Limb (tissue), 2 donors: ENCODE results near the gene MSI2.

Experiments used
- DNase-seq, 2 donors: peaks; one replicate each; pipeline ENCODE4 v3.0.0-alpha.2; 2016; ENCODE audit errors: extremely low spot score in 2 of 2

Gene MSI2

GRCh38 chr17:57408071-57408811, 151.9 kb downstream of the MSI2 start:
- no peak for DNase-seq

- DNase-seq, result no peak
Measured at GRCh38 chr17:57410169-57410568, 153.8 kb downstream of the MSI2 start.

DNA sequence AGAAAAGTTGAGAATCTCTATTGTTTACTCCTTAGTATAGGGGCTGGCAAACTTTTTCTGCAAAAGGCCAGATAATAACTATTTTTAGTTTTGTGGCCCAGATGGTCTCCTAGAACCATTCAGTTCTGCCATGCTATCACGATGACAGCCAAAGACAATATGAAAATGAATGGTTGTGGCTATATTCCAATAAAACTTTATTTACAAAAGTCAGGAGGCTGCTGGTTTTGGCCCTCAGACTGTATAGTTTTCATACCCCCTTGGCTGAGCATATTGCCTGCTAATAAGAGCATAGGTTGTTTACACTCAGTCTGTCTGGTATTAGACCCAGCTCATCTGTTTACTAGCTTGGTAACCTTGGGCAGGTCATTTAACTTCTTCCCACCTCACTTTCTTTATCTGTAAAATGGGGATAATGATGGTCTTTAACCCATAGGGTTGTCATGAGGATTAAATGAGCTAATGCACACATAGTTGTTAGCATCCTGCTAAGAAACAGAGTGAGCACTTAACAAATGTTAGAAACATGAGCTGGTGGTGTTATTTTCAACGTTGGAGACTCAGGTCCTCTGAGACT, 156.3 kb downstream of the MSI2 start:
- DNase-seq, result no peak

DNA sequence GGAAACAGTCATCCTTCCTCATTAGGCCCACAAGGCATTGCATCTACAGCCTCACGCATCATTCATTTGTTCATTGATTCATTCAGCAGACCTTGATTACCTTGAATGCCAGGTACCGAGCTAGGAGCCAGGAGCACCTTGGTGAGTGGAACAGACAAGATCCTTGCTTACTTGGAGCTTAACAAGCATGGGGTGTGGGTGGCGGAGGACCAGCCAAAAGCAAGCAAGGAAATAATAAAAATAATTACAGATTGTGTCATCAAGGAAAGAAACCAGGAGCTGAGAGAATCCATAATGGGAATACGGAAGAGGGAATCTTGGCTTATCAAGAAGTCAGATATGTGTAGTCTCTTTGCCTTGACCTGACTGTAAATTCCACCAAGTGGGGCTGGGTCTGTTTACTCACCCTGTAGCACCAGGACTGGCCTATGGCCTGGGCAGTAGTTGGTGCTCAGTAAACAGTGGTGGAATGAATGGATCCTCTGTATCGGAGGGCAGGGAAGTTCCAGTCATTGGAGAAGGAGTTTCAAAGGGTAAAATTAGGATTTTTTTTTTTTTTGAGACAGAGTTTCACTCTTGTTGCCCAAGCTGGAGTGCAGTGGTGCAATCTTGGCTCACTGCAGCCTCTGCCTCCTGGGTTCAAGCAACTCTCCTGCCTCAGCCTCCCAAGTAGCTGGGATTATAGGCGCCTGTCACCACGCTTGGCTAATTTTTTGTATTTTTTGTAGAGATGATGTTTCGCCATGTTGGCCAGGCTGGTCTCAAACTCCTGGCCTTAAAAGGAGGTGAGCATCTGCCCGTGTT, 157.7 kb downstream of the MSI2 start:
- no peak for DNase-seq

DNA sequence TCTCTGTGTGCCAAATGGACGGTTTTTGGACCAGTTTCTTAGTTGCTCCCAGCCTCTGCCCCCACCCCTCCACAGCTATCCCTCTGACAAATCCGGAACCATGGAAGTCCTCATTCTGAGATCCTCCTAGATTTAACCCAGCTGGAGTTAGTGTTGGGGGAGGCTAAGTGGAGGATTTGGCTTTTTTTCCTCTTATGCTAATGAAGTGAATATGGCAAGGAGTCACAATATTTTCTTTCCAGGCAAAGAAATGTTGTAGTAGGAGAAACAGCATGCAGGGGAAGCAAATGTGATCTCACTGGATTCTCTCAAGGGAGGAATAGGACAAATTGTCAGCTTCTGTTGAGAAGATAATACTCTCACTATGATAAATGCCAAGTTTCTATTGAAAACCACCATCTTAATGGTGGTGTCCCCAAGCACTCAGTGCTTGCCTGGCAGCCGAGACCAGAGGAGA, 159.5 kb downstream of the MSI2 start:
- DNase-seq, result no peak

DNA sequence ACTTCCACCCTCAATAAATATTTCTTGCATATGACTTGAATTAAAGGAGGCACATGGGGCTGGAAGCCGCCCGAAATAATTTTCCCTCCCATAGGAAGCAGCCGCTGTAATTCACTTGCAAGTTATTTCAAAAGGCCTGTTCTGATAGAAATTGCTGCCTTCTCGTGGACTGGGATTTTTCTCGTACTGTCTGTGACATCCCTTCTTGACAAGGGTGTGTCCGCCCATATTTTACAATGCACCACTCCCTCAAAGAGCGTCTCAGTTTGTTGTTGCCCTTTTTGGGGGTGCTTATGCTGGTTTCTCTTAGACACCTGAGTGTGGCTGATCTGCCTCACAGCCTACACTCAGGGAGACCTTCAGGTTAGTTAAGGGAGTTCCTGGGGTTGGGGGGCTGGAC, 160.0 kb downstream of the MSI2 start:
- no peak for DNase-seq

- DNase-seq, result no peak
Measured at GRCh38 chr17:57417956-57418355, 161.6 kb downstream of the MSI2 start.

- DNase-seq, result no peak
Measured at GRCh38 chr17:57418463-57419246, 162.3 kb downstream of the MSI2 start.

- no peak for DNase-seq
Measured at GRCh38 chr17:57419940-57420550, 163.7 kb downstream of the MSI2 start.

GRCh38 chr17:57420734-57421717, 164.7 kb downstream of the MSI2 start:
- peak; percentile 53 to 89 for DNase-seq

DNA sequence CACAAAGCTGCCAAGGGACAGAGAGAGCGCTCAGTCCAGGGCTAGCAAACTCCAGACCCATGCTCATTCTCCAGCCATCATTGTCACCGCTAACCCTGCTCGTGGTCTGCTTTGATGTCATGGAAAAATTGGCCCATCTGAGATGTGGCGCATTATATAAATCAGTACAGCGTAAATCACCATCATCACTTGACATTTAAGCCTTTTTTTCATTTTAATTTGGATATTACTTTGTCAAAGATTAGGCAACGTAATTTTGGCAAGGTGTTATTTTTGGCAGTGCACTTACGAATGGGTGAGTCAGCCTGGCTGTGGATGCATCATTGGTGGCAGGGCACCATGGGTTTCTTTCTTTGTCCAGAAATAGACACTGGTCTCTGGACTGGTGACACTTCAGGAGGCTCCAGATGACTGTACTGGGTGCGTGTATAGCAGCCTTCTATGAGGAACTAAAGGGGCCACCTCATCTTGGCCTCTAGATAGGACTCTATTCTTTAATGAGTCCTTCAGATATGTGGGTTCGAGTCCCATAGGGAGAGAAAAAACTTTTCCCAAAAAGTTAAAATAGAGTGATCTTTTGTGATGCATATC, 166.3 kb downstream of the MSI2 start:
- DNase-seq, result no peak

GRCh38 chr17:57423541-57423940, 167.2 kb downstream of the MSI2 start:
- no peak for DNase-seq

- no peak for DNase-seq
Measured at GRCh38 chr17:57424273-57424672, 167.9 kb downstream of the MSI2 start.

DNA sequence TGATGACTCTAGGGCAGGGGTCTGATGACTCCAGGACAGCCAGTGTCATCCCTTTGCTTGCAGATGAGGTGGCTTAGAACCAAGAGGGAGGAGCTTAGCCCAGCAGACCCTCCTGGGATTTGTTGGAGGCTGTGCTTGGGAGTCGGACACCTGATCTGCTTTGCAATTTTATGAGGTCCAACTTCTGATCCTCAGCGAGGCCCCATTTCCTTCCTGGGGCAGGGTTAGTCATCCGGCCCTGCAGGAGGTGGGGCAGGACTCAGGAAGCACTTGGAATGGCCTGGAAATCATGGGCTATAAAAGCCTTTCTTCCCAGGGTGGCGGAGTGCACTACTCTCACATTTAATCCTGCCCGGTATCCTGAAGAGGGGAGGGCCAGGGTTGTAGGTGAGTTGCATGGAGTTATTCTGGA, 168.5 kb downstream of the MSI2 start:
- no peak for DNase-seq

DNA sequence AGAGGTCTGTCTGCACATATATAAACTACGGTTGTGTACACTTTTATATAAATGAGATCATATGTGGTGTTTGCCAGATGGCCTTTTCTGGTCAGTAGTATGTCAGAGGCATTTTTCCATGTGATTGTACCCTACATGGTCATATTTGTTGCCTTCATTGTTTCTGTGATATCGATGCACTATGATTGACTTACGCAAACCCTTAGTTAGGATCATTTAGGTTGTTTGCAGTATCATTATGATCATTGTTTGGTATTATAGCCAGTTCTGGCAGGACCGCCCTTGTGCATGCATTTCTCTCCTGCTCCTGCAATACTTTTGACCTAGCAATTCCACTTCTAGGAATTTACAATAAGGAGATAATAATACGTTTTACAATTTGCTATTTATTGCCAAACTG, 169.1 kb downstream of the MSI2 start:
- no peak for DNase-seq

DNA sequence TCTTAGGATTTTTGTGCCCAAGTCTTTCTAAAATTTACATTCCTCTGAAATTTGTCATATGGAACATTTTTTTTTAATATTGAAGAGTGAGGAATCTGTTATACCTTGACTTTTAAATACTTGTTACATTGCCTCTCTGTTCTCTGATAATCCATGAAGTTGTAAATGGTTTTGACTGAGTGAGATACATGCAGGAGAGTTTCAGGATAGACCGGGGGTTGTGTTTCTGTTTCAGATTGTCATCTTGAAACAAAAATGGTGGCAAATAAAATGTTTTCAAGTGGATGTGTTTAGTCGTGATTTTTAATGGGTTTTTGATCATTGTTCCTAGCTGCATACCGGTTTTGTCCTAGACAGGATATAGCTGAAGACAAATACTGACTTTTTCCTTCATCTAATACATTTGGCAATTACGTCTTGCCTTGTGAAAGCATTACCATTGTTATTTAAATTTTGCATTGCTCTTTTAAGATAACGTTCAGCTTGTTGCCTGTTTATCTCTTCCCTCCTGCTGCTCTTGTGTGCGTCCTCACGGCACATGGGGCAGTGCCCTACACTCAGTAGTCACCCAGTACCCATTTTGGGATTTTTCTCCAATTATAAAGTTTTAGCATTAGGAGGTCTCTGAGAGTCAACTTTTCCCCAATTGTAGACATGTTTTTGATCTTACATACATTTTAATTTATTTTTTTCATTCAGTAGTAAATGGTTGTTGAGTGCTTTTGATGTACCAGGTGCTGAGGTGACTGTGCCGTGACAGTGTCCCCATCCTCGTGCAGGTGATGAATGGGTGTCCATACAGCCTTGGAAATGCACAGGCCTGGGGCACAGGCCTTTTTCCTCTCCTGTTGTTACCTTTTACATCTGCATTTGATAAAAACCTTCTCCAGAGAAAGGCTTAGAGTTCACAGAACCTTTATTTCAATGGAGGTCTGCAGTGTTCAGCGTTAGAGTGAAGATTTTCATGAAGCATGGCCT, 169.9 kb downstream of the MSI2 start:
- no peak for DNase-seq

GRCh38 chr17:57429966-57430365, 173.6 kb downstream of the MSI2 start:
- no peak for DNase-seq

DNA sequence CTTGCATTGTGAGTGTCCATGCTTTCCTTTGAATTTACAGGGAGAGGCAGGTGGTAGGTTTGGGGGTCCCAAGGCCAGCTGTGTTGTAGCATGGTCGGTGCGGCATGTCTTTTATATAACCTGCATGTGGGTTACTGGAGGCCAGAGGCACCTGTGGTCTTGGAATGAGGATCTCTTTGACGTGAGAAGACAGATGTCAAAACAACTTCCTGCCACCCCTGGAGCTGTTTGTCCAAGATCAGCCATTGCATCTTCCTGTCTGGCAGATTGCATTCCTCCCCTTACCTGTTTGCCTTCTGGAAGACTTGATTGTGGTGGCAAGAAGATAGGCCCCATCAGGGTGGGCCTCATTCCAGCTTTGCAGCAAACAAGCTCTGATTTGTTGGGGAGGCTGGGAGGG, 175.1 kb downstream of the MSI2 start:
- no peak for DNase-seq
